Uterus (tissue), 2 donors: ENCODE results near the gene ZMYND19.

Experiments used
- POLR2A ChIP-seq, 2 donors: fragments of 450-650 bp; IDR thresholded peaks; one replicate each; pipeline ENCODE4 v1.6.1; 2016; ENCODE audit warnings: antibody characterized with exemption in 2 of 2, mild to moderate bottlenecking in 1 of 2, moderate library complexity in 1 of 2
- TF ChIP-seq, protein P1 (sequence below), 4 experiments: fragments of 200-600 bp in 2 of 4; fragments of 450-650 bp in 2 of 4; sonication (generic) in 2 of 4; IDR thresholded peaks; one replicate each; pipeline ENCODE4 v1.5.1; 2016 to 2019; ENCODE audit warnings: antibody characterized with exemption in 4 of 4, mild to moderate bottlenecking in 2 of 4, moderate library complexity in 1 of 4

GRCh38 chr9:137564134-137564533, 26.2 kb downstream of the ZMYND19 start:
- TF ChIP-seq POLR2A (IDR thresholded peaks at IDR 0.05), result no peak
- TF ChIP-seq, protein P1, sequence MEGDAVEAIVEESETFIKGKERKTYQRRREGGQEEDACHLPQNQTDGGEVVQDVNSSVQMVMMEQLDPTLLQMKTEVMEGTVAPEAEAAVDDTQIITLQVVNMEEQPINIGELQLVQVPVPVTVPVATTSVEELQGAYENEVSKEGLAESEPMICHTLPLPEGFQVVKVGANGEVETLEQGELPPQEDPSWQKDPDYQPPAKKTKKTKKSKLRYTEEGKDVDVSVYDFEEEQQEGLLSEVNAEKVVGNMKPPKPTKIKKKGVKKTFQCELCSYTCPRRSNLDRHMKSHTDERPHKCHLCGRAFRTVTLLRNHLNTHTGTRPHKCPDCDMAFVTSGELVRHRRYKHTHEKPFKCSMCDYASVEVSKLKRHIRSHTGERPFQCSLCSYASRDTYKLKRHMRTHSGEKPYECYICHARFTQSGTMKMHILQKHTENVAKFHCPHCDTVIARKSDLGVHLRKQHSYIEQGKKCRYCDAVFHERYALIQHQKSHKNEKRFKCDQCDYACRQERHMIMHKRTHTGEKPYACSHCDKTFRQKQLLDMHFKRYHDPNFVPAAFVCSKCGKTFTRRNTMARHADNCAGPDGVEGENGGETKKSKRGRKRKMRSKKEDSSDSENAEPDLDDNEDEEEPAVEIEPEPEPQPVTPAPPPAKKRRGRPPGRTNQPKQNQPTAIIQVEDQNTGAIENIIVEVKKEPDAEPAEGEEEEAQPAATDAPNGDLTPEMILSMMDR (IDR thresholded peaks at IDR 0.05), result no peak
